Measurements from ENCODE around the gene OR6C65. TPM values are rescaled to one million over a fixed set of nuclear protein-coding genes. Genes with fewer than 3 reads are reported as not detected.

The OR6C65 gene
- total and polyA plus RNA-seq, 2 experiments from 2014 or later, result not detected

GRCh38 chr12:55416961-55417360 lies 16.6 kb downstream of the OR6C65 start:
- H3K4me1 ChIP-seq (ENCODE audit: insufficient read depth), result no peaks in the 10 kb centered on the region
- no peaks in the 10 kb centered on the region for H3K27me3 ChIP-seq
- no peaks in the 10 kb centered on the region for H3K79me2 ChIP-seq
- no peak overlapping the region for H2AFZ ChIP-seq
- H3K36me3 ChIP-seq (replicated peaks; ENCODE audit: insufficient read depth, low read depth), result no peaks in the 10 kb centered on the region
- H4K20me1 ChIP-seq (ENCODE audit: insufficient read depth, poor library complexity, severe bottlenecking), result no peaks in the 10 kb centered on the region
- no peak overlapping the region for H3K4me2 ChIP-seq
- no peaks in the 10 kb centered on the region for H3K9me2 ChIP-seq (replicated peaks; ENCODE audit: insufficient read depth)
- DNase-seq (ENCODE audit: low spot score), result no peak
- no peak overlapping the region for H3K4me3 ChIP-seq
- TF ChIP-seq EZH2 (IDR thresholded peaks at IDR 0.05; ENCODE audit: borderline replicate concordance) (no peak), EZH2phosphoT487 (IDR thresholded peaks at IDR 0.05; ENCODE audit: low read depth, severe bottlenecking, unreplicated experiment) (no peak)
- TF ChIP-seq, protein P1, sequence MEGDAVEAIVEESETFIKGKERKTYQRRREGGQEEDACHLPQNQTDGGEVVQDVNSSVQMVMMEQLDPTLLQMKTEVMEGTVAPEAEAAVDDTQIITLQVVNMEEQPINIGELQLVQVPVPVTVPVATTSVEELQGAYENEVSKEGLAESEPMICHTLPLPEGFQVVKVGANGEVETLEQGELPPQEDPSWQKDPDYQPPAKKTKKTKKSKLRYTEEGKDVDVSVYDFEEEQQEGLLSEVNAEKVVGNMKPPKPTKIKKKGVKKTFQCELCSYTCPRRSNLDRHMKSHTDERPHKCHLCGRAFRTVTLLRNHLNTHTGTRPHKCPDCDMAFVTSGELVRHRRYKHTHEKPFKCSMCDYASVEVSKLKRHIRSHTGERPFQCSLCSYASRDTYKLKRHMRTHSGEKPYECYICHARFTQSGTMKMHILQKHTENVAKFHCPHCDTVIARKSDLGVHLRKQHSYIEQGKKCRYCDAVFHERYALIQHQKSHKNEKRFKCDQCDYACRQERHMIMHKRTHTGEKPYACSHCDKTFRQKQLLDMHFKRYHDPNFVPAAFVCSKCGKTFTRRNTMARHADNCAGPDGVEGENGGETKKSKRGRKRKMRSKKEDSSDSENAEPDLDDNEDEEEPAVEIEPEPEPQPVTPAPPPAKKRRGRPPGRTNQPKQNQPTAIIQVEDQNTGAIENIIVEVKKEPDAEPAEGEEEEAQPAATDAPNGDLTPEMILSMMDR (IDR thresholded peaks at IDR 0.05; ENCODE audit: poor library complexity), result no peak
- H3K9me3 ChIP-seq (ENCODE audit: low read depth), result no peaks in the 10 kb centered on the region
- WGBS (ENCODE audit: low lambda C conversion rate, missing lambda C conversion rate), result 96% methylated on average over 1 of the region's 1 CpG
- H3K27ac ChIP-seq, result no peak overlapping the region

GRCh38 chr12:55420307-55420962 lies 20.1 kb downstream of the OR6C65 start:
- Histone ChIP-seq H4K20me1 (ENCODE audit: insufficient read depth, poor library complexity, severe bottlenecking) (no peaks in the 10 kb centered on the region), H2AFZ (no peak overlapping the region), H3K36me3 (replicated peaks; ENCODE audit: insufficient read depth, low read depth) (no peaks in the 10 kb centered on the region), H3K79me2 (no peaks in the 10 kb centered on the region), H3K9me3 (ENCODE audit: low read depth) (no peaks in the 10 kb centered on the region), H3K4me1 (ENCODE audit: insufficient read depth) (no peaks in the 10 kb centered on the region), H3K27ac (no peak overlapping the region), H3K4me3 (no peak overlapping the region), H3K4me2 (no peak overlapping the region), H3K27me3 (no peaks in the 10 kb centered on the region), H3K9me2 (replicated peaks; ENCODE audit: insufficient read depth) (no peaks in the 10 kb centered on the region)
- 87% methylated on average over 2 of the region's 2 CpGs for WGBS (ENCODE audit: low lambda C conversion rate, missing lambda C conversion rate)
- TF ChIP-seq EZH2phosphoT487 (IDR thresholded peaks at IDR 0.05; ENCODE audit: low read depth, severe bottlenecking, unreplicated experiment) (no peak), EZH2 (IDR thresholded peaks at IDR 0.05; ENCODE audit: borderline replicate concordance) (no peak)
- TF ChIP-seq, protein P1 (IDR thresholded peaks at IDR 0.05; ENCODE audit: poor library complexity), result no peak
- DNase-seq (ENCODE audit: low spot score), result no peak

GRCh38 chr12:55425954-55426353 lies 25.6 kb downstream of the OR6C65 start, which contains the start of gene OR6C76:
Gene OR6C76 (plus strand): TSS chr12:55426254. CDS start chr12:55426254, 0 bp downstream.
- H3K79me2 ChIP-seq, result no peaks in the 10 kb centered on the region
- H4K20me1 ChIP-seq (ENCODE audit: insufficient read depth, poor library complexity, severe bottlenecking), result no peaks in the 10 kb centered on the region
- TF ChIP-seq EZH2 (IDR thresholded peaks at IDR 0.05; ENCODE audit: borderline replicate concordance), result no peak
- TF ChIP-seq EZH2phosphoT487 (IDR thresholded peaks at IDR 0.05; ENCODE audit: low read depth, severe bottlenecking, unreplicated experiment), result no peak
- TF ChIP-seq, protein P1 (IDR thresholded peaks at IDR 0.05; ENCODE audit: poor library complexity), result no peak
- 92% methylated on average over 4 of the region's 4 CpGs for WGBS (ENCODE audit: low lambda C conversion rate, missing lambda C conversion rate)
- no peaks in the 10 kb centered on the region for H3K4me1 ChIP-seq (ENCODE audit: insufficient read depth)
- no peak for DNase-seq (ENCODE audit: low spot score)
- H3K9me3 ChIP-seq (ENCODE audit: low read depth), result no peaks in the 10 kb centered on the region
- no peaks in the 10 kb centered on the region for H3K9me2 ChIP-seq (replicated peaks; ENCODE audit: insufficient read depth)
- no peak within 1 kb of the TSS for H3K4me2 ChIP-seq
- no peaks in the 10 kb centered on the region for H3K36me3 ChIP-seq (replicated peaks; ENCODE audit: insufficient read depth, low read depth)
- no peaks in the 10 kb centered on the region for H3K27me3 ChIP-seq
- no peak within 1 kb of the TSS for H2AFZ ChIP-seq
- no peak within 1 kb of the TSS for H3K4me3 ChIP-seq
- H3K27ac ChIP-seq, result no peak within 1 kb of the TSS

Measured in hepatocyte (in vitro differentiated cells).